Esophagus squamous epithelium (tissue), 5 donors: ENCODE results near the gene DCDC2B. TPM values are rescaled to one million over a fixed set of nuclear protein-coding genes. Genes with fewer than 3 reads are reported as not detected.

Source experiments
- DNase-seq: peaks from one replicate; lab custom pipeline; 2025; lab: John Stamatoyannopoulos, UW
- H3K27ac ChIP-seq, 4 donors: fragments of 200-600 bp; sonication (generic); one replicate each; pipeline ENCODE4 v1.5.1; 2016 to 2019; ENCODE audit warnings: mild to moderate bottlenecking in 1 of 4
- H3K27me3 ChIP-seq, 4 donors: fragments of 200-600 bp; sonication (generic); 1 replicate in 3 of 4; 2 replicates in 1 of 4; pipeline versions ENCODE4 v1.5.1 to v1.6.0; 2017 to 2021; ENCODE audit warnings: antibody characterized with exemption in 1 of 4
- H3K36me3 ChIP-seq, 3 donors: fragments of 200-600 bp; sonication (generic); one replicate each; pipeline ENCODE4 v1.5.1; 2016 to 2019
- H3K4me1 ChIP-seq, 3 donors: fragments of 200-600 bp; sonication (generic); one replicate each; pipeline ENCODE4 v1.5.1; 2017 to 2019
- H3K4me3 ChIP-seq, 4 donors: fragments of 200-600 bp; sonication (generic); 1 replicate in 3 of 4; 2 replicates in 1 of 4; pipeline ENCODE4 v1.5.1; 2016 to 2019; ENCODE audit warnings: mild to moderate bottlenecking in 2 of 4, moderate library complexity in 1 of 4
- H3K9me3 ChIP-seq, 3 donors: fragments of 200-600 bp; sonication (generic); one replicate each; pipeline ENCODE4 v1.5.1; 2016 to 2019
- POLR2A ChIP-seq, 4 donors: fragments of 450-650 bp; IDR thresholded peaks; one replicate each; pipeline ENCODE4 v1.6.1; 2017; ENCODE audit warnings: antibody characterized with exemption in 4 of 4, mild to moderate bottlenecking in 4 of 4, moderate library complexity in 3 of 4
- WGBS, 2 donors: methylation state at CpG; one replicate each; pipeline ENCODE4 v1.1.5; 2018; 5-methylcytosine and 5-hydroxymethylcytosine counted together
- intact Hi-C: fragments of 100-400 bp; cut with DNase I; formaldehyde crosslinking; loops from one replicate; pipeline ENCODE4 v1.15.0; 2022
- total RNA-seq, 4 donors: library from RNA; depleted of rRNA; stranded (reverse); fragments of >200 nt; gene quantifications; one replicate each; pipeline ENCODE4 v1.1.0, GENCODE V29; 2016
- TF ChIP-seq, protein P1 (sequence below), 6 experiments: fragments of 450-650 bp in 4 of 6; fragments of 200-600 bp in 2 of 6; sonication (generic) in 2 of 6; IDR thresholded peaks; one replicate each; pipeline ENCODE4 v1.5.1; 2016 to 2019; ENCODE audit warnings: antibody characterized with exemption in 6 of 6, mild to moderate bottlenecking in 4 of 6, moderate library complexity in 4 of 6
- donor health status: DM: yes; HTN: yes; CAD: no.

The DCDC2B gene
- total RNA-seq, 4 donors from 2014 or later = not detected

DNA sequence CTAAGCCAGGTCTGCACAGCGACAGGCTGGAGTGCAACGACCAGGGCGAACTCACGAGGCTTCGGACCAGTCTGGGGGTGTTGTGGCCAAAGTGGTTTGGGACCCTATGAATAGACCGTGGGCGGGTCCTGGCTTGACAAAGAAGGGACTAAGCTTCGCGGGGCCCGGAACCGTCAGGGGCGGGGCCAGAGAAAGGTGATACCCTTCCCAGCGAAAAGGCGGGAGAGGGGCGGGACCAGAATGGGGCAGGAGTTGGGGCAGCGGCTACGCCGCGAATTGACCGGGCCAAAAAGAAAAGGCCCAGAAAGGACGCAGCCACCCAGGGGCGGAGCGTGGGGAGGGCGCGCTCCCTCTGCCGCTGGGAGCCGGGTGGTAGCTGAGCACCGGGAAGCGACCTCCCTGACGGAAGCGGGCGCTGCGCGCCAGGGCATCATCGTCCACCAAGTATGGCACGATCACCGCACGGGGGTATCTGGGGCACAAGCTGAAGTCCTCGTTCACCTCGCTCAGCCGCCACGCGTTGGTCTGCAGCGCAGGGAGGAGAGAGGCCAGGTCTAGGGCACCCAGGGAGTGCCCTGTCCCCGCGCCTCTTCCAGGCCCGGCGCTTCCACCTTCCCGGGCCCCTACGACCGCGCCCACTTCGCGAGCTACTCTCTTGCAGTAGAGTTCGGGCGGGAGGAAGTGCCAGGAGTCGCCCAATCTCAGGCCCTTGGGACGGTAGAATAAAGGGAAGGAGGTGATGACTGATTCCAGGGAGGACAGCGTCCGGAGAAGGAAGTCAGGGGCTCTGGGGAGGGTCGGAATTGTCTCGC is 31.5 kb downstream of the DCDC2B start:
- peak in 1 of 4 donors; percentile 63 for TF ChIP-seq POLR2A (IDR thresholded peaks at IDR 0.05)
- TF ChIP-seq, protein P1, sequence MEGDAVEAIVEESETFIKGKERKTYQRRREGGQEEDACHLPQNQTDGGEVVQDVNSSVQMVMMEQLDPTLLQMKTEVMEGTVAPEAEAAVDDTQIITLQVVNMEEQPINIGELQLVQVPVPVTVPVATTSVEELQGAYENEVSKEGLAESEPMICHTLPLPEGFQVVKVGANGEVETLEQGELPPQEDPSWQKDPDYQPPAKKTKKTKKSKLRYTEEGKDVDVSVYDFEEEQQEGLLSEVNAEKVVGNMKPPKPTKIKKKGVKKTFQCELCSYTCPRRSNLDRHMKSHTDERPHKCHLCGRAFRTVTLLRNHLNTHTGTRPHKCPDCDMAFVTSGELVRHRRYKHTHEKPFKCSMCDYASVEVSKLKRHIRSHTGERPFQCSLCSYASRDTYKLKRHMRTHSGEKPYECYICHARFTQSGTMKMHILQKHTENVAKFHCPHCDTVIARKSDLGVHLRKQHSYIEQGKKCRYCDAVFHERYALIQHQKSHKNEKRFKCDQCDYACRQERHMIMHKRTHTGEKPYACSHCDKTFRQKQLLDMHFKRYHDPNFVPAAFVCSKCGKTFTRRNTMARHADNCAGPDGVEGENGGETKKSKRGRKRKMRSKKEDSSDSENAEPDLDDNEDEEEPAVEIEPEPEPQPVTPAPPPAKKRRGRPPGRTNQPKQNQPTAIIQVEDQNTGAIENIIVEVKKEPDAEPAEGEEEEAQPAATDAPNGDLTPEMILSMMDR (IDR thresholded peaks at IDR 0.05) = peak in 4 of 6 experiments; percentile 16 to 25 (median 19)

DNA sequence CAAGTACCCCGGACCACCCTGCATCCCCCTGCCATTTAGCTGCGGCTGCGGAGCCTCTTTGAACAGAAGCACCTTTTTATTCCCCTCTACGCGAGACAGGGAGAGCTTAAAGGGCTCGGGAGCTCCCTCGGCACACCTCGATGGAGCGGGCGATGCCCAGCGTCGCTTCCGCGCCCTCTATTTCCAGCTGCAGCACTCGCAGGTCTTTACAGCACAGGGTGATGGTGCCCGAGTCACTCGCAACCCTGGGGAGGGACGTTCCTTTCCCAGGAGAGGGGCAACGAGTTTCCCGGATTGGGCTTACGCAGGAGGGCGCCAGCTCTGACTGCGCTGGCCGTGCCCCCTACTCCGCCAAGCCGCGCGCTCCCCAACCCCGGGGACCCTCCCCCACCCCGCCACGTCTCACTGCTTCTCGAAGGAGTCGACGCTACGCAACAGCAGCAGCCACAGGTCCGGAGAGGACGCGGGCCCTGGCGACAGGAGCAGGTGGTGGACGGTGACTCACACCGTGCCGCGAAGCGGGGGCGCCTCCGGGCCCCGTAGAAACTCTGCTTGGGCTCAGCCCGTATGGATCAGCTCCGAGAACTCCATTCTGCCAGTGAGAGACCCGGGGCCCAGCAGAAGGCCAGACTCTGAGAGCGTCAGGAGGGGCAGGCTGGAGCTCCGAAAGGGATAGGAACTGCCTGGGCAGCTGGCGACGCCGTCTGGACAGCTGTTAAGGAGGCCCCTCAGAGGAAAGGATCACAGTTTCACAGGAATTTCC is 32.3 kb downstream of the DCDC2B start:
- Histone ChIP-seq H3K27me3 (no peaks in the 10 kb centered on the region), H3K4me3 (peak overlapping the region; percentile 48 to 77 (median 68)), H3K4me1 (peaks cover 5 to 53% (median 13%) of the 10 kb centered on the region in 3 donors), H3K36me3 (no peaks in the 10 kb centered on the region), H3K27ac (peak overlapping the region; percentile 58 to 91 (median 84)), H3K9me3 (no peaks in the 10 kb centered on the region)
- no peak for DNase-seq
- intact Hi-C loops = no loop called here
- 0 to 4% methylated on average over 3 to 5 of the region's 55 CpGs for WGBS, 2 donors
- TF ChIP-seq POLR2A (IDR thresholded peaks at IDR 0.05) = no peak
- TF ChIP-seq, protein P1 (IDR thresholded peaks at IDR 0.05) = no peak

More for the DNA sequence above, 31.5 kb downstream of the DCDC2B start:
- no peak for DNase-seq
- Histone ChIP-seq H3K4me1 (peaks cover 5 to 52% (median 18%) of the 10 kb centered on the region in 3 donors), H3K27me3 (no peaks in the 10 kb centered on the region), H3K36me3 (no peaks in the 10 kb centered on the region), H3K4me3 (peak overlapping the region; percentile 48 to 77 (median 68)), H3K9me3 (no peaks in the 10 kb centered on the region), H3K27ac (peak overlapping the region; percentile 58 to 91 (median 84))
- intact Hi-C loops = no loop called here
- 3% methylated on average over 11 to 44 of the region's 62 CpGs for WGBS, 2 donors

DNA sequence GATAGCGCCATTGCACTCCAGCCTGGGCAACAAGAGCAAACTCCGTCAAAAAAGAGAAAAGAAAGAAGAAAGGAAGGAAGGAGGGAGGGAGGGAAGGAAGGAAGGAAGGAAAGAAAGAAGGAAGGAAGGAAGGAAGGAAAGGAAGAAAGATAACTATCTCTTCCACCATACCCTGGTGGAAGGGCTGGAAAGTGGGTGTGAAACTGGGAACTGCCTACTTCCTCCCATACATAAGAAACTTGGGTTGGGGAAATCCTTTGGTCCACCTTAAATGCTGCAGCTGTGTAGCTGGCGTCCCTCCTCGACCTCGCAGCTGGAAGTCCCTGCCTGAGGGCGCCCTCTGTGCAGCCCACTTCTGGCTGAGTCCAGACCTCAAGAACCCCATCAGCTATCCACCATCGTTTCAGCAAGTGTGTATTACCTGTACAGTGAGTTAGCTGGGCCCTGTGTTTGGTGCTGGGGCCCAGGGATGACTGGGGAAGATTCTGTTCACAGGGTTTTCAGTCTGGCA is 33.5 kb downstream of the DCDC2B start:
- no peak for DNase-seq
- intact Hi-C loops = no loop called here
- no peaks in the 10 kb centered on the region for H3K36me3 ChIP-seq
- no peak for TF ChIP-seq POLR2A (IDR thresholded peaks at IDR 0.05)
- TF ChIP-seq, protein P1 (IDR thresholded peaks at IDR 0.05) = no peak
- peak overlapping the region in 3 of 4 donors; percentile 21 to 47 (median 34) for H3K27ac ChIP-seq
- H3K27me3 ChIP-seq = no peaks in the 10 kb centered on the region
- H3K4me1 ChIP-seq = peaks cover 5 to 60% (median 23%) of the 10 kb centered on the region in 3 donors
- peak overlapping the region in 1 of 4 donors; percentile 45 for H3K4me3 ChIP-seq
- H3K9me3 ChIP-seq = no peaks in the 10 kb centered on the region
- WGBS, 2 donors = 6 to 24% methylated on average over 3 to 7 of the region's 7 CpGs

DNA sequence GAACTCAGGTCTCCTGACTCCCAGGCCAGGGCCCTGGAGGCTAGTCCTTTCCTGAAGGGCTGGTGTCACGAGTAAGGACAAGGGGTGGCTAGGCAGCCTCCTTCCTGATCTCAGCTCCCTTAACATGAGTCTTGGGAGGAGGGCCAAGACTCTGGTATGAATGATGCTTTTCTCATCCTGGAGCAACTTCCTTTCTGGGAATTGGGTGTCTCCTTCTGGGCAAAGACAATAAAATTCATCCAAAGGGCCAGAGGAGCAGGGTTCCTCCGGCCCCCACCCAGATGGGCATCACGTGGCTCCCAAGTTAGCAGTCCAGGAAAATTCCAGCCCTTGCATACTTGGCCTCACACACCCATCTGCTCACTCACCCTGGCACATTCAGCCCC is 38.0 kb downstream of the DCDC2B start, which contains the start of gene FAM167B:
TSS of gene FAM167B (plus strand) at position 335 of the 386 bp plus-strand sequence. CDS start 200 bp downstream, outside the sequence.
- Histone ChIP-seq H3K4me3 (peak within 1 kb of the TSS in 1 of 4 donors; percentile 37), H3K27me3 (no peaks in the 10 kb centered on the region), H3K36me3 (no peaks in the 10 kb centered on the region), H3K9me3 (no peaks in the 10 kb centered on the region), H3K27ac (peak within 1 kb of the TSS; percentile 5 to 83 (median 64)), H3K4me1 (peaks cover 8 to 74% (median 39%) of the 10 kb centered on the region in 3 donors)
- TF ChIP-seq, protein P1 (IDR thresholded peaks at IDR 0.05) = no peak
- no peak for TF ChIP-seq POLR2A (IDR thresholded peaks at IDR 0.05)
- intact Hi-C loops = no loop called here
- 20 to 34% methylated on average over 2 to 3 of the region's 3 CpGs for WGBS, 2 donors
- DNase-seq = no peak
